Brain microvascular endothelial cell (primary cell): ENCODE results near the gene NEUROD2.

Source experiments
- DNase-seq: peaks from one replicate; pipeline ENCODE4 v3.0.0-alpha.2; 2020
- H3K27ac ChIP-seq: fragments of 250-450 bp; sonication (Bioruptor Pico); 2 replicates; pipeline ENCODE4 v1.5.1; 2020; ENCODE audit warnings: mild to moderate bottlenecking, moderate library complexity
- H3K27me3 ChIP-seq: fragments of 250-450 bp; sonication (Bioruptor Pico); replicated peaks from 2 replicates; pipeline ENCODE4 v1.5.1; 2020; ENCODE audit warnings: mild to moderate bottlenecking
- H3K36me3 ChIP-seq: fragments of 250-450 bp; sonication (Bioruptor Pico); replicated peaks from 2 replicates; pipeline ENCODE4 v1.5.1; 2020; ENCODE audit warnings: mild to moderate bottlenecking
- H3K4me3 ChIP-seq: 2 replicates; pipeline ENCODE4 v1.5.1; 2011; ENCODE audit warnings: low read depth, mild to moderate bottlenecking, control low read depth, low read length, moderate library complexity
- in situ Hi-C: cut with HindIII; loops from 2 replicates; pipeline ENCODE4 v1.10.0; 2017; ENCODE audit warnings: low sequenced_read_pairs, low pct_ligation_motif_present
- TF ChIP-seq, protein P1 (sequence below): IDR thresholded peaks from 2 replicates; pipeline ENCODE4 v1.5.1; 2011; ENCODE audit warnings: low read depth, mild to moderate bottlenecking, moderate library complexity, low read length, control low read depth, inconsistent platforms; ENCODE audit errors: missing control alignments

The NEUROD2 gene

DNA sequence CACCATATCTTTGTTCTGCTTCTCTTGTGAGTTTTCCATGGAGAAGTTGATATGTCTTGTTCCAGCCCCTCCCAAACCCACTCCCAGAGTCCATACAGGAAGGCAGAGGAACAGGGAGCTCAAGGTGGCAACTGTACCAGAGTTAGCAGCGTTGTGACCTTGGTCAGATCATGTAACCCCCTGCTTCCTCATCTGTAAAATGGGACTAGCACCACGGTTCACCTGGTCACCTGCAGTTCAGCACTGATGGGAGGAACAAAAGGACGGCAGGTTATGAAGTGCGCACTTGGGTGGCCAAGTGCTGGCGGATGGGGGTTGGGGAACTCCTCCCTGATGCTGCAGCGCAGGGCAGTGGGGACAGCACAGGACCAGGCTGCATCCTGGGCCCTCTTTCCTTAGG, 7.7 kb upstream of the NEUROD2 start:
- in situ Hi-C loops: no loop called here
- Histone ChIP-seq H3K27me3 (peaks cover 38% of the 10 kb centered on the region), H3K4me3 (no peak overlapping the region), H3K27ac (no peak overlapping the region), H3K36me3 (no peaks in the 10 kb centered on the region)
- DNase-seq: no peak
- TF ChIP-seq, protein P1, sequence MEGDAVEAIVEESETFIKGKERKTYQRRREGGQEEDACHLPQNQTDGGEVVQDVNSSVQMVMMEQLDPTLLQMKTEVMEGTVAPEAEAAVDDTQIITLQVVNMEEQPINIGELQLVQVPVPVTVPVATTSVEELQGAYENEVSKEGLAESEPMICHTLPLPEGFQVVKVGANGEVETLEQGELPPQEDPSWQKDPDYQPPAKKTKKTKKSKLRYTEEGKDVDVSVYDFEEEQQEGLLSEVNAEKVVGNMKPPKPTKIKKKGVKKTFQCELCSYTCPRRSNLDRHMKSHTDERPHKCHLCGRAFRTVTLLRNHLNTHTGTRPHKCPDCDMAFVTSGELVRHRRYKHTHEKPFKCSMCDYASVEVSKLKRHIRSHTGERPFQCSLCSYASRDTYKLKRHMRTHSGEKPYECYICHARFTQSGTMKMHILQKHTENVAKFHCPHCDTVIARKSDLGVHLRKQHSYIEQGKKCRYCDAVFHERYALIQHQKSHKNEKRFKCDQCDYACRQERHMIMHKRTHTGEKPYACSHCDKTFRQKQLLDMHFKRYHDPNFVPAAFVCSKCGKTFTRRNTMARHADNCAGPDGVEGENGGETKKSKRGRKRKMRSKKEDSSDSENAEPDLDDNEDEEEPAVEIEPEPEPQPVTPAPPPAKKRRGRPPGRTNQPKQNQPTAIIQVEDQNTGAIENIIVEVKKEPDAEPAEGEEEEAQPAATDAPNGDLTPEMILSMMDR: no peak

- Histone ChIP-seq H3K27ac (no peak overlapping the region), H3K4me3 (no peak overlapping the region), H3K36me3 (no peaks in the 10 kb centered on the region), H3K27me3 (peaks cover 42% of the 10 kb centered on the region)
- no peak for DNase-seq
- in situ Hi-C loops: no loop called here
- TF ChIP-seq, protein P1: no peak
Measured at GRCh38 chr17:39614545-39615157, 6.9 kb upstream of the NEUROD2 start.

- DNase-seq: no peak
- Histone ChIP-seq H3K27me3 (peaks cover 52% of the 10 kb centered on the region), H3K4me3 (no peak overlapping the region), H3K27ac (no peak overlapping the region), H3K36me3 (no peaks in the 10 kb centered on the region)
- TF ChIP-seq, protein P1: no peak
- in situ Hi-C loops: no loop called here
Measured at GRCh38 chr17:39612935-39613464, 5.3 kb upstream of the NEUROD2 start.

DNA sequence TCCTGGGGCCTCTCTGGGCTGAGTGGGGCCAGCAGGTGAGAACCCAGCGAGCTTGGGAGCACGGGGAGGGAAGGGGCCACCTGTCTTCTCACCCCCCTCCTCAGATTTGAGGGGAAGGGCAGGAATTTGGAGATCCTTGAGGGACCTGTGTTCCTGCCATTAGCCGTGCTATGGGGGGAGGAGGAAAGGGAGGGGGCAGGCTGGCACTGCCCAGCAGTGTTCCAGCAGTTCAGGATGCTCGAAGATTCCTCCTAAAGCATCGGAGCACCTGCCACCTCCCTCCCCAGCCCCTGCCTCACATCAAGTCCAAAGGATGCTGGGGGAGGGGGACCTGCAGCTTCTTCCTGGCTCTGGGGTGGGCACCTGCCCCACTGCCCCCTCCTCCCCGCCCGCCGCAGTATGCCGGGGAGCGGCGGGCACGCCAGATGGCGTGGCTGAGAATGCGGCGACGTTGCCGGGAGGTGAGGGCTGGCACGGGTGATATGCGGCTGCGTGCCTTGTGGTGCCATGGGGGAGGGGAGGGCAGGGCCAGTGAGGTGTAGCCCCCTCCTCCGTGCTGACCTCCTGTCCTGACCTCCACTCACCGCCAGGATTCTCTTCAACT, 4.7 kb upstream of the NEUROD2 start:
- TF ChIP-seq, protein P1: no peak
- in situ Hi-C loops: no loop called here
- Histone ChIP-seq H3K4me3 (no peak overlapping the region), H3K27me3 (peaks cover 52% of the 10 kb centered on the region), H3K27ac (no peak overlapping the region), H3K36me3 (no peaks in the 10 kb centered on the region)
- no peak for DNase-seq

- Histone ChIP-seq H3K36me3 (no peaks in the 10 kb centered on the region), H3K27ac (no peak overlapping the region), H3K27me3 (peaks cover 53% of the 10 kb centered on the region), H3K4me3 (no peak overlapping the region)
- in situ Hi-C loops: no loop called here
- DNase-seq: no peak
- TF ChIP-seq, protein P1: no peak
Measured at GRCh38 chr17:39611401-39612112, 3.8 kb upstream of the NEUROD2 start.
